GM12878 (cell line): ENCODE measurements around the gene PLEKHJ1. TPM values are rescaled to one million over a fixed set of nuclear protein-coding genes. Genes with fewer than 3 reads are reported as not detected.

Experiments
- ATAC-seq: fragments of 200-7000 bp; cut with Tn5 transposase; 3 replicates; pipeline ENCODE4 v1.9.1; 2020; ENCODE audit warnings: mild to moderate bottlenecking, moderate library complexity
- BruUV-seq: library from RNA; stranded (reverse); fragments of 400-500 nt; replicated peaks from 2 replicates; lab custom pipeline; 2021; lab: Mats Ljungman, UMichigan
- CTCF ChIA-PET: fragments of 300-600 bp; sonication (Branson Sonifier 250); formaldehyde crosslinking; extraction: SDS; loops from one replicate; lab custom pipeline; 2021; ENCODE audit warnings: inconsistent platforms; lab: Yijun Ruan, JAX
- POLR2A ChIA-PET: fragments of 350-600 bp; formaldehyde crosslinking; extraction: SDS; loops from one replicate; lab custom pipeline; 2021; ENCODE audit warnings: inconsistent platforms; lab: Charles Lee
- RAD21 ChIA-PET: fragments of 300-600 bp; sonication (Branson Sonifier 250); formaldehyde crosslinking; loops from one replicate; lab custom pipeline; 2023; ENCODE audit warnings: antibody characterized with exemption; ENCODE audit not compliant: unreplicated experiment; lab: Charles Lee
- SMC1A ChIA-PET: fragments of 300-600 bp; sonication (Branson Sonifier 250); formaldehyde crosslinking; loops from one replicate; lab custom pipeline; 2023; ENCODE audit not compliant: unreplicated experiment, uncharacterized antibody; lab: Charles Lee
- DNase-seq: peaks from one replicate; pipeline ENCODE4 v3.0.0-alpha.2; 2011; ENCODE audit warnings: low read depth, low spot score
- FAIRE-seq: peaks from 3 replicates; lab custom pipeline; 2011; peaks lifted over from hg19 to GRCh38; lab: Jason Lieb, UNC
- H2AFZ ChIP-seq: 2 replicates; pipeline ENCODE4 v1.6.0; 2011; ENCODE audit warnings: low read depth, low read length, control low read depth; ENCODE audit not compliant: control insufficient read depth
- H3K27ac ChIP-seq: 2 replicates; pipeline ENCODE4 v1.5.1; 2011; ENCODE audit warnings: control low read depth; ENCODE audit not compliant: control insufficient read depth, insufficient read depth
- H3K27me3 ChIP-seq, 2 experiments: replicated peaks in 1 of 2; 2 replicates each; pipeline versions ENCODE4 v1.6.0 to v1.6.1; 2011; ENCODE audit warnings: low read length in 1 of 2; ENCODE audit not compliant: control insufficient read depth in 2 of 2, insufficient read depth in 2 of 2
- H3K36me3 ChIP-seq, 2 experiments: 2 replicates each; pipeline ENCODE4 v1.5.1; 2011; ENCODE audit warnings: low read length in 1 of 2; ENCODE audit not compliant: control insufficient read depth in 2 of 2, insufficient read depth in 2 of 2
- H3K4me1 ChIP-seq: 2 replicates; pipeline ENCODE4 v1.6.1; 2011; ENCODE audit warnings: mild to moderate bottlenecking, low read length, moderate library complexity, mixed read lengths; ENCODE audit not compliant: control insufficient read depth, insufficient read depth
- H3K4me2 ChIP-seq: 2 replicates; pipeline ENCODE4 v1.6.0; 2011; ENCODE audit warnings: control low read depth; ENCODE audit not compliant: control insufficient read depth, insufficient read depth
- H3K4me3 ChIP-seq: fragments of 200-600 bp; sonication (generic); 2 replicates; pipeline ENCODE4 v1.5.1; 2016
- H3K79me2 ChIP-seq: 2 replicates; pipeline ENCODE4 v1.6.0; 2011; ENCODE audit warnings: low read length; ENCODE audit not compliant: control insufficient read depth, insufficient read depth
- H3K9ac ChIP-seq: 2 replicates; pipeline ENCODE4 v1.8.0; 2011; ENCODE audit warnings: low read length, control low read depth, mixed read lengths; ENCODE audit not compliant: control insufficient read depth, insufficient read depth
- H3K9me3 ChIP-seq: replicated peaks from 3 replicates; pipeline ENCODE4 v1.5.1; 2011; ENCODE audit warnings: mild to moderate bottlenecking, low read length; ENCODE audit not compliant: control insufficient read depth, insufficient read depth
- H4K20me1 ChIP-seq: 2 replicates; pipeline ENCODE4 v1.6.0; 2011; ENCODE audit not compliant: control insufficient read depth, insufficient read depth
- CTCF ChIP-seq, 3 experiments: IDR thresholded peaks in 2 of 3; conservative IDR thresholded peaks in 1 of 3; 2 replicates each; pipeline ENCODE4 v1.5.1; 2011; ENCODE audit warnings: low read depth in 3 of 3, low read length in 3 of 3, mild to moderate bottlenecking in 3 of 3, control low read depth in 2 of 3, moderate library complexity in 2 of 3, inconsistent platforms in 1 of 3, mixed read lengths in 1 of 3; ENCODE audit not compliant: control insufficient read depth in 2 of 3, insufficient read depth in 1 of 3; ENCODE audit errors: extremely low read depth in 1 of 3
- IKZF1 ChIP-seq: fragments of 450-650 bp; conservative IDR thresholded peaks from 2 replicates; pipeline ENCODE4 v1.6.1; 2017; ENCODE audit warnings: antibody characterized with exemption, mild to moderate bottlenecking
- KAT2A ChIP-seq: conservative IDR thresholded peaks from 2 replicates; pipeline ENCODE4 v1.6.1; 2011; ENCODE audit warnings: low read depth, low read length; ENCODE audit not compliant: control insufficient read depth
- MTA2 ChIP-seq: fragments of 450-650 bp; IDR thresholded peaks from 2 replicates; pipeline ENCODE4 v1.6.1; 2016; ENCODE audit warnings: low read depth, mild to moderate bottlenecking, moderate library complexity
- NKRF ChIP-seq: fragments of 450-650 bp; conservative IDR thresholded peaks from 2 replicates; pipeline ENCODE4 v1.6.1; 2017; ENCODE audit warnings: mild to moderate bottlenecking, moderate library complexity
- SIN3A ChIP-seq: IDR thresholded peaks from 2 replicates; pipeline ENCODE4 v1.6.1; 2012; ENCODE audit warnings: low read depth, low read length, improper control_type of control experiment
- WGBS: methylation state at CpG from one replicate; pipeline ENCODE4 v1.1.6; 2016; ENCODE audit warnings: low lambda C conversion rate; ENCODE audit not compliant: insufficient replicate concordance, insufficient coverage; ENCODE audit errors: missing lambda C conversion rate; 5-methylcytosine and 5-hydroxymethylcytosine counted together
- in situ Hi-C: fragments of 300-500 bp; cut with MboI; formaldehyde crosslinking; loops from 9 replicates; pipeline ENCODE4 v1.14.3; 2018; ENCODE audit warnings: mixed read lengths
- intact Hi-C: fragments of 100-400 bp; cut with micrococcal nuclease; formaldehyde crosslinking; loops from one replicate; pipeline ENCODE4 v1.14.2; 2022; ENCODE audit not compliant: unreplicated experiment
- polyA plus RNA-seq, 11 experiments: library from polyadenylated mRNA; depleted of rRNA in 4 of 11; unstranded in 6 of 11; stranded (reverse) in 5 of 11; fragments of >200 nt; fragmentation: Nextera tagmentation in 4 of 11; fragmentation: Illumina TruSeq in 1 of 11; extraction: Ambion mirVana in 4 of 11; extraction: Trizol in 1 of 11; gene quantifications; 1 replicate in 1 of 11; 2 replicates in 10 of 11; pipeline versions ENCODE4 v1.2.1 to v1.2.3, GENCODE V29; 2011 to 2016; ENCODE audit warnings: inconsistent platforms in 2 of 11, missing spikeins in 2 of 11, low read depth in 1 of 11
- total RNA-seq, 4 experiments: library from RNA; depleted of rRNA in 3 of 4; stranded (reverse); fragments of >200 nt in 3 of 4; fragmentation: Illumina TruSeq in 1 of 4; extraction: Trizol in 1 of 4; gene quantifications; 2 replicates each; pipeline versions ENCODE4 v1.2.1 to v1.2.3, GENCODE V29; 2013 to 2021

PLEKHJ1 gene
- total and polyA plus RNA-seq, 10 of the 15 experiments (the other 5 are each of a cell fraction or from before 2014, with no cell fraction given), result 1.3 to 133 (median 75.0) TPM

- SMC1A ChIA-PET, result interaction anchor here (0.5 to 0.8 kb wide), 2 partner anchors 15 to 234 kb away, joined by 3 read pairs; no protein-coding TSS in a partner anchor
- Histone ChIP-seq H4K20me1 (no peaks in the 10 kb centered on the region), H3K36me3 (peaks cover 3 to 42% of the 10 kb centered on the region in 2 experiments; a peak in 3 of 4 replicates), H3K9ac (no peak overlapping the region), H3K4me3 (no peak overlapping the region), H3K4me1 (no peaks in the 10 kb centered on the region; the same call in 1 of the 2 replicates), H3K79me2 (no peaks in the 10 kb centered on the region), H3K4me2 (no peak overlapping the region), H2AFZ (no peak overlapping the region), H3K9me3 (no peaks in the 10 kb centered on the region), H3K27me3 (no peaks in the 10 kb centered on the region), H3K27ac (no peak overlapping the region)
- in situ Hi-C loops (no loop called here), intact Hi-C loops (no loop called here)
- RAD21 ChIA-PET, result no interaction called here
- DNase-seq, result no peak
- no TSS peak for BruUV-seq
- CTCF ChIA-PET, result no interaction called here
- WGBS, result 29% methylated on average over 8 of the region's 18 CpGs
- FAIRE-seq, result no peak
- no peak for TF ChIP-seq SIN3A
- no peak for TF ChIP-seq MTA2
- TF ChIP-seq KAT2A, result no peak
- POLR2A ChIA-PET, result no interaction called here
- ATAC-seq, result no peak
These were observed 12.7 kb downstream of the PLEKHJ1 start for GRCh38 chr19:2223391-2223790.

- RAD21 ChIA-PET, result interaction anchor here (1.2 to 1.4 kb wide), 2 partner anchors 13 to 64 kb away, joined by 3 to 4 read pairs; no protein-coding TSS in a partner anchor
- intact Hi-C loops (no loop called here), in situ Hi-C loops (no loop called here)
- SMC1A ChIA-PET, result interaction anchor here (0.9 kb wide), 1 partner anchor 67 kb away, joined by 5 read pairs; no protein-coding TSS in a partner anchor
- Histone ChIP-seq H3K9me3 (no peaks in the 10 kb centered on the region), H3K4me3 (no peak overlapping the region), H3K27ac (no peak overlapping the region)
- BruUV-seq, result no TSS peak
- TF ChIP-seq NKRF, result no peak
- TF ChIP-seq CTCF (IDR thresholded peaks at IDR 0.05 in 2 of 3, conservative IDR thresholded peaks at IDR 0.05 in 1 of 3; ENCODE audit: control insufficient read depth in 2 of 3, extremely low read depth in 1 of 3, insufficient read depth in 1 of 3, low read depth in 3 of 3, low read length in 3 of 3), result peak in 2 of 3 experiments; percentile 8 to 22; a peak in 2 of 6 replicates
- no peak for TF ChIP-seq IKZF1
- TF ChIP-seq, all 136 proteins: peak for 1
- ATAC-seq (no peak), DNase-seq (no peak), FAIRE-seq (no peak)
- WGBS, result 91% methylated on average over 20 of the region's 20 CpGs
- no peak overlapping the region for H3K4me2 ChIP-seq
- no peaks in the 10 kb centered on the region for H4K20me1 ChIP-seq
- H3K27me3 ChIP-seq, result no peaks in the 10 kb centered on the region
- ChIA-PET CTCF (no interaction called here), POLR2A (interaction anchor here (1.5 kb wide), 1 partner anchor 32 kb away, joined by 3 read pairs; no protein-coding TSS in a partner anchor)
- H3K79me2 ChIP-seq, result no peaks in the 10 kb centered on the region
- no peaks in the 10 kb centered on the region; the same call in 1 of the 2 replicates for H3K4me1 ChIP-seq
- no peak overlapping the region for H3K9ac ChIP-seq
- H2AFZ ChIP-seq, result no peak overlapping the region
- peaks cover 9 to 51% of the 10 kb centered on the region in 2 experiments; a peak in 3 of 4 replicates for H3K36me3 ChIP-seq
These were observed 14.2 kb downstream of the PLEKHJ1 start for GRCh38 chr19:2221918-2222317.
